GM10248 (cell line): ENCODE measurements around the gene ANKRD24.
A peak's percentile ranks its signal among the peaks of the same experiment; 100 is the strongest.
"Not testable (repeated sequence)": the region's sequence is repeated elsewhere in the genome, so short reads cannot be mapped to it uniquely, and the experiment has no call there.

Source experiments
- CTCF ChIA-PET: fragments of 300-600 bp; sonication (Branson Sonifier 250); formaldehyde crosslinking; extraction: SDS; loops from one replicate; lab custom pipeline; 2021; ENCODE audit warnings: antibody characterized with exemption; lab: Yijun Ruan, JAX
- POLR2A ChIA-PET: fragments of 350-650 bp; sonication (Branson Sonifier 250); formaldehyde crosslinking; extraction: SDS; loops from one replicate; lab custom pipeline; 2020; ENCODE audit warnings: antibody characterized with exemption; lab: Yijun Ruan, JAX
- DNase-seq: peaks from one replicate; pipeline ENCODE4 v3.0.0; 2012; ENCODE audit errors: extremely low spot score
- TF ChIP-seq, protein P1 (sequence below): IDR thresholded peaks from 2 replicates; pipeline ENCODE4 v1.5.1; 2012; ENCODE audit warnings: mild to moderate bottlenecking, low read depth; ENCODE audit errors: extremely low read depth, missing control alignments, control extremely low read depth

ANKRD24 gene

DNA sequence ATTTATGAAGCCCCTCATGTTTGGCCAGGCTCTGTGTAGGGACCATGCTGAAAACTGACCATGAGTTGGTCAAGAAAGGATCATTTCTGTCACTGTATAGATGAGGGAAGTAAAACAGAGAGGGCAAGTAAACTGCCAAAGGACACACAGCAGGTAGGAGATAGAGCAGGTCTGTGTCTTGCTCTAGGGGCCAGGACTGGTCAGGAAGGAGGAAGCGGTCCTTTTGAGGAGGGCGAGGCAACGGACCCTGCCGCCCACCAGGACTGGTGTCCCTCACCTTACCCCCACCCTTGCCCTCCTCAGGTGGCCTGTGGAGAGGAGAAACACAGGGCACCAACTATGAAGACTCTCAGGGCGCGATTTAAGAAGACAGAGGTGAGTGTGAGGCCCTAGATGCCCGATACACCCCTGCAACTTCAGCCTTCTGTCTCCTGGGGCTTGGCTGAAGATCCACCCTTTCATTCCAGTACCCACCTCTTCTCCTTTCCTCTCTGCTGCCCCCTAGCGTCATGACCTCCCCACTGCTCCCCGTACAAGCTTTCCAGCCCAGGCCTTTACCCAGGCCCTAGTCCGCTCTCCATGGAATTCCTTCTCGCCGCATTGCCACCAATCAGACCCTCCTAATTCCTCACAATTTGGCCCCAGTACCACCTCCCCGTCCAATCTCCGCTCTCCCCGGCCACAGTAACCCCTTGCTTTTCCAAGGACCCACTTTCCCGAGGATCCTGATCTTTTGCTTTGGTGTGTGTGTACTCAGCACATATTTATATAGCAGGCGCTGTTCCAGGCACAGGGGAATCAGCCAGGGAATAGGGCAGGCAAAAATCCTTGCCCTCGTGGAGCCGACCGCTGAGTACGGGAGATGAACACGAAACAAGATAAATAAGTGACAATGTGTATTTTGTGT, 3.9 kb downstream of the ANKRD24 start:
- TF ChIP-seq, protein P1, sequence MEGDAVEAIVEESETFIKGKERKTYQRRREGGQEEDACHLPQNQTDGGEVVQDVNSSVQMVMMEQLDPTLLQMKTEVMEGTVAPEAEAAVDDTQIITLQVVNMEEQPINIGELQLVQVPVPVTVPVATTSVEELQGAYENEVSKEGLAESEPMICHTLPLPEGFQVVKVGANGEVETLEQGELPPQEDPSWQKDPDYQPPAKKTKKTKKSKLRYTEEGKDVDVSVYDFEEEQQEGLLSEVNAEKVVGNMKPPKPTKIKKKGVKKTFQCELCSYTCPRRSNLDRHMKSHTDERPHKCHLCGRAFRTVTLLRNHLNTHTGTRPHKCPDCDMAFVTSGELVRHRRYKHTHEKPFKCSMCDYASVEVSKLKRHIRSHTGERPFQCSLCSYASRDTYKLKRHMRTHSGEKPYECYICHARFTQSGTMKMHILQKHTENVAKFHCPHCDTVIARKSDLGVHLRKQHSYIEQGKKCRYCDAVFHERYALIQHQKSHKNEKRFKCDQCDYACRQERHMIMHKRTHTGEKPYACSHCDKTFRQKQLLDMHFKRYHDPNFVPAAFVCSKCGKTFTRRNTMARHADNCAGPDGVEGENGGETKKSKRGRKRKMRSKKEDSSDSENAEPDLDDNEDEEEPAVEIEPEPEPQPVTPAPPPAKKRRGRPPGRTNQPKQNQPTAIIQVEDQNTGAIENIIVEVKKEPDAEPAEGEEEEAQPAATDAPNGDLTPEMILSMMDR, result peak; percentile 84
- ChIA-PET POLR2A (interaction anchor here (0.6 kb wide), 1 partner anchor 438 kb away, joined by 11 read pairs; no protein-coding TSS in a partner anchor), CTCF (interaction anchor here (0.6 to 2.6 kb wide), 8 partner anchors 13 to 201 kb away, joined by 3 to 10 read pairs (median 4); partner anchors contain the start of gene EEF2)
- peak; percentile 86 for DNase-seq

- no peak for DNase-seq
- ChIA-PET CTCF (interaction anchor here (0.6 to 2.6 kb wide), 3 partner anchors 20 to 202 kb away, joined by 3 to 8 read pairs (median 4); partner anchors contain the start of gene EEF2), POLR2A (no interaction called here)
- TF ChIP-seq, protein P1, result no peak
Observed at GRCh38 chr19:4187313-4188122, 5.0 kb downstream of the ANKRD24 start.

DNA sequence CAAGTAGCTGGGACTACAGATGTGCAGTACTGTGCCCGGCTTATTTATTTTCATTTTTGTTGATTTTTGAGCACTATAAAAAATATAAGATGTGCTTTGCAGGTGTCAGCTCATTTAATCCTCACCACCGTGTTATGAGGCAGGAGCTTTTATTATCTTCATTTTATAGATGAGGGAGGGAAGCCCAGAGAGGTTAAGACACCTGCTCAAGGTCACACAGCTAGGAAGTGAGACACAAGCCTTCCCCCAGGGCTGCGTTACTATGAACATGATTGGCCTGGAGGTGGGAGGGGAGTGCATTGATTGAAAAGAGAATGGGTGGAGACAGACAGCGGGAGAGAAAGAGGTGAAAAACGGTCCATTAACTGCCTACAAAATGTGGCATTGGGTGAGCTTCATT, 7.2 kb downstream of the ANKRD24 start:
- TF ChIP-seq, protein P1, result no peak
- CTCF ChIA-PET, result interaction anchor here (0.9 to 1.9 kb wide), 4 partner anchors 13 to 202 kb away, joined by 3 to 12 read pairs (median 4); no protein-coding TSS in a partner anchor
- POLR2A ChIA-PET, result no interaction called here
- no peak for DNase-seq

DNA sequence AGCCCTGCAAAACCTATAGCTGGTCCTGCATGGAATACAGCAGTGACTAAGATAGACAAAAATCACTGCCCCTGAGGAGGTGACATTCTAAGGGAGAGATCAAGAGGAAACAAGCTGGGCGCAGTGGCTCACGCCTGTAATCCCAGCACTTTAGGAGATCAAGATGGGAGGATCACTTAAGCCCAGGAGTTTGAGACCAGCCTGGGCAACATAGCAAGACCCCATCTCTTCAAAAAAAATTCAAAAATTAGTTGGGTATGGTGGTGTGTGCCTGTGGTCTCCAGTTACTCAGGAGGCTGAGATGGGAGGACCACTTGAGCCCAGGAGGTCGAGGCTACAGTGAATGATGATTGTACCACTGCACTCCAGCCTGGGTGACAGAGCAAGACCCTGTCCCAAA, 10.0 kb downstream of the ANKRD24 start:
- POLR2A ChIA-PET, DNase-seq: not testable (repeated sequence)
- CTCF ChIA-PET, result interaction anchor here (0.9 to 1.2 kb wide), 2 partner anchors 9 to 12 kb away, joined by 3 to 4 read pairs; no protein-coding TSS in a partner anchor

GRCh38 chr19:4194353-4194752, 11.9 kb downstream of the ANKRD24 start:
- TF ChIP-seq, protein P1, result no peak
- DNase-seq, result no peak
- CTCF ChIA-PET, result no interaction called here
- POLR2A ChIA-PET, result interaction anchor here (0.5 kb wide), 1 partner anchor 187 kb away, joined by 3 read pairs; no protein-coding TSS in a partner anchor

DNA sequence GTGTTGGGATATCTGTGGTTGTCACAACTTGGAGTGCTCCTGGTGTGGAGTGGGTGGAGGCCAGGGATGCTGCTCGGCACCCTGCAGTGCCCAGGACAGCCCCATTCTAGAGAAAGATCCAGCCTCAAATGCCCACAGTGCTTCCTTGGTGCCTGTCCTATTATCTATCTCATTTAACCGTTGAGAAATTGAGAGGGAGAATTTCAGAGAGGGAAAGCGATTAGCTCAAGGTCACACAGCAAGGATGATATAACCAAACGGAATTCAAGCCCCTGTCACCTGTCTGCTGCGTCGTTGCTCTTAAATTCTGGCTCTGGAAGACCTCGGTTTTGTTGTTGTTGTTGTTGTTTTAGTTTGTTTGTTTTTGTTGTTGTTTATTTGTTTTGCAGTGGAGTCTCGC, 13.5 kb downstream of the ANKRD24 start:
- TF ChIP-seq, protein P1, result no peak
- POLR2A ChIA-PET, result no interaction called here
- DNase-seq, result no peak
- CTCF ChIA-PET, result no interaction called here
